Panc1 (cell line): ENCODE data around the gene DDX49.

Experiments
- CTCF ChIP-seq: fragments of 450-650 bp; IDR thresholded peaks from 2 replicates; pipeline ENCODE4 v1.5.1; 2017; ENCODE audit warnings: mild to moderate bottlenecking
- POLR2AphosphoS5 ChIP-seq: IDR thresholded peaks from 2 replicates; pipeline ENCODE4 v1.6.1; 2012; ENCODE audit warnings: mild to moderate bottlenecking, low read depth, low read length, moderate library complexity
- REST ChIP-seq, 2 experiments: IDR thresholded peaks; 2 replicates each; pipeline ENCODE4 v1.6.1; 2011 to 2012; ENCODE audit warnings: low read depth in 2 of 2, control low read depth in 1 of 2, low read length in 1 of 2, mild to moderate bottlenecking in 1 of 2, moderate library complexity in 1 of 2; ENCODE audit not compliant: insufficient read depth in 1 of 2

GRCh38 chr19:18946335-18946734 lies 26.8 kb downstream of the DDX49 start:
- TF ChIP-seq CTCF (no peak), POLR2AphosphoS5 (no peak), REST (IDR thresholded peaks at IDR 0.05; ENCODE audit: insufficient read depth in 1 of 2, low read depth in 2 of 2, low read length in 1 of 2) (no peak)
